Erythroblast (primary cell): ENCODE measurements around the gene DHRSX.

Experiments
- GATA1 ChIP-seq: IDR thresholded peaks from 2 replicates; pipeline ENCODE4 v1.6.1; 2011; ENCODE audit warnings: low read depth, mild to moderate bottlenecking, control low read depth, low read length, moderate library complexity
- POLR2A ChIP-seq: IDR thresholded peaks from 2 replicates; pipeline ENCODE4 v1.6.1; 2011; ENCODE audit warnings: mild to moderate bottlenecking, low read length

DNA sequence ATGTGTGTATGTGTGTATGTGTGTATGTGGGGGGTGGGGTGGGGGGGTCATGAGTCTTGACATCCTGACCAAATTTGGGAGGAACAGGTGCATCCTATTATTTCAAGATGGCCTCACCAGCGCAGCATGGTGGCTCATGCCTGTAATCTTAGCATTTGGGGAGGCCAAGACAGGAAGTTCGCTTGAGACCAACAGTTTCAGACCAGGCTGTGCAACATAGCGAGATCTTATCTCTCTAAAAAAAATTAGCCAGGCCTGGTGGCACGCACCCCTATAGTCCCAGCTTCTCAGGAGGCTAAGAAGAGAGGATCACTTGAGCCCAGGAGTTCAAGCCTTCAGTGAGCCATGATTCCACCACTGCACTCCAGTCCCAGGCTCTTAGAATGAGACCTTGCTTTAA, 47.0 kb upstream of the DHRSX start:
- TF ChIP-seq POLR2A (no peak), GATA1 (no peak)
